Neural progenitor cell (in vitro differentiated cells): ENCODE measurements around the gene CHIA.

ENCODE experiments used
- CTCF ChIP-seq: fragments of 200-600 bp; sonication (generic); IDR thresholded peaks from 2 replicates; pipeline ENCODE4 v1.5.1; 2017; ENCODE audit warnings: antibody characterized with exemption, mild to moderate bottlenecking
- EZH2 ChIP-seq: fragments of 200-600 bp; sonication (generic); IDR thresholded peaks from 2 replicates; pipeline ENCODE4 v1.6.1; 2017; ENCODE audit warnings: antibody characterized with exemption, mild to moderate bottlenecking, moderate library complexity

- TF ChIP-seq CTCF (no peak), EZH2 (no peak)
These were observed 3.7 kb downstream of the CHIA start for GRCh38 chr1:111294390-111294789.
